ENCODE data around the gene ARFGAP2.

The ARFGAP2 gene

GRCh38 chr11:47177229-47177845, 658 bp upstream of the ARFGAP2 start (continued):
- TF ChIP-seq CTCF (tag by site-specific recombination; IDR thresholded peaks at IDR 0.05) (peak; percentile 79), ZNF510 (tag by site-specific recombination; IDR thresholded peaks at IDR 0.05; ENCODE audit: insufficient replicate concordance) (no peak), KLF10 (tag by site-specific recombination; IDR thresholded peaks at IDR 0.05) (no peak), SP2 (tag by site-specific recombination; IDR thresholded peaks at IDR 0.05) (no peak), ZNF677 (tag by site-specific recombination; IDR thresholded peaks at IDR 0.05) (no peak), ZBTB48 (tag by site-specific recombination; IDR thresholded peaks at IDR 0.05) (no peak), ZNF639 (tag by site-specific recombination; IDR thresholded peaks at IDR 0.05) (no peak), ZFHX2 (tag by site-specific recombination; conservative IDR thresholded peaks at IDR 0.05) (peak; percentile 58), HOXC10 (CRISPR knock-in tag; IDR thresholded peaks at IDR 0.05) (no peak), ZNF174 (tag by site-specific recombination; IDR thresholded peaks at IDR 0.05) (no peak), ZNF354C (tag by site-specific recombination; IDR thresholded peaks at IDR 0.05; ENCODE audit: borderline replicate concordance, low read depth) (no peak), ZNF704 (tag by site-specific recombination; IDR thresholded peaks at IDR 0.05) (no peak), ZNF843 (tag by site-specific recombination; IDR thresholded peaks at IDR 0.05) (no peak; the same call in 1 of the 2 replicates), ZNF366 (tag by site-specific recombination; conservative IDR thresholded peaks at IDR 0.05) (no peak), PRDM4 (tag by site-specific recombination; IDR thresholded peaks at IDR 0.05) (no peak), ZNF600 (tag by site-specific recombination; IDR thresholded peaks at IDR 0.05) (peak; percentile 93), ZNF202 (tag by site-specific recombination; IDR thresholded peaks at IDR 0.05; ENCODE audit: borderline replicate concordance) (no peak), SETDB1 (IDR thresholded peaks at IDR 0.05; ENCODE audit: insufficient read length, low read length) (no peak), ZBTB10 (tag by site-specific recombination; IDR thresholded peaks at IDR 0.05) (peak; percentile 24; the same call in 1 of the 2 replicates), ELK4 (IDR thresholded peaks at IDR 0.05; ENCODE audit: borderline replicate concordance, low read depth, low read length) (no peak), ZNF112 (tag by site-specific recombination; IDR thresholded peaks at IDR 0.05) (no peak), ZBTB6 (tag by site-specific recombination; IDR thresholded peaks at IDR 0.05) (no peak), ZNF362 (tag by site-specific recombination; IDR thresholded peaks at IDR 0.05) (no peak), ZNF660 (tag by site-specific recombination; IDR thresholded peaks at IDR 0.05) (no peak; the same call in 1 of the 2 replicates), BCL6B (tag by site-specific recombination; IDR thresholded peaks at IDR 0.05) (no peak)

Measured in HEK293 (cell line).